GM18907 (cell line): ENCODE data around the gene IL17RD.

Source experiments
- ATAC-seq: cut with Tn5 transposase; IDR thresholded peaks from one replicate; pipeline ENCODE4 v1.9.1; 2021; ENCODE audit warnings: mild to moderate bottlenecking, moderate library complexity; ENCODE audit not compliant: unreplicated experiment

The IL17RD gene

DNA sequence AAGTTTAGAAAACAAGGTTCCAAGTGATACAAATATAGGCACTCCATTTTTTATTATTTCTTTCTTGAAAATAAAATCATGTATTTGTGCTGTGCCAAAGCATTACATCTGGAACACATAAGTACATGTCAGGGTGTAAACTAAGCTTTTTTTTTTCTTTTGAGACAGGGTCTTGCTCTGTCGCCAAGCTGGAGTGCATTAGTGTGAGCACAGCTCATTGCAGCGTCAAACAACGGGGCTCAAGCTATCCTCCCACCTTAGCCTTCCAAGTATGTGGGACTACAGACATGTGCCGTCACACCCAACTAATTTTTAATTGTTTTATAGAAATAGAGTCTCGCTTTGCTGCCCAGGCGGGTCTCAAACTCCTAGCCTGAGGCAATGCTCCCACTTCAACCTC, 95.7 kb downstream of the IL17RD start:
- ATAC-seq, result no peak

DNA sequence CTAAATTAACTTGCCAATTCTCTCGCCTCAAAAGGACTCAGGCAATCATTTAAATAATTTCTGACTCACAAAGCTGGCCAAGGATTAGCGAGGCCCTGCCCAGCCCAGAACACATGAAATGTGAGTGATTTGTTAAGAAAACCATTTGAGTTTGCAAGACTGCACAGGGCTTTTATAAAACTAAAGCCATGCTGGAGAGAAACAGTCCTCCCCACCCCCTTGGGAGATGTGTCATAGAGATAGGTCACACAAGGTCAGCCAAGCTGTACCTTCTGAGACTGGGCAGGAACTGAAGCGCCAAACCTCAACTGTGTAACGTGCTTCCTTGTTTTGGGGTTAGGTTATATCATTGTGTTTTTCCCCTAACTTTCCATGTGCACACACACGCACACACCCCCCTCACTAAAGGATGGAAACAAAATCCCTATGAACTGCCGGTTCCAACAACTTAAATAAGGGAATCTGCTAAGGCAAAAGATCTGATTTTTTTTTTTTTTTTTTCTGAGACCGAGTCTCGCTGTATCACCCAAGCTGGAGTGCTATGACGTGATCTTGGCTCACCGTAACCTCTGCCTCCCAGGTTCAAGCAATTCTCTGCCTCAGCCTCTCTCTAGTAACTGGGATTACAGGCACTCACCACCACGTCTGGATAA, 96.6 kb downstream of the IL17RD start:
- ATAC-seq, result peak; percentile 99

DNA sequence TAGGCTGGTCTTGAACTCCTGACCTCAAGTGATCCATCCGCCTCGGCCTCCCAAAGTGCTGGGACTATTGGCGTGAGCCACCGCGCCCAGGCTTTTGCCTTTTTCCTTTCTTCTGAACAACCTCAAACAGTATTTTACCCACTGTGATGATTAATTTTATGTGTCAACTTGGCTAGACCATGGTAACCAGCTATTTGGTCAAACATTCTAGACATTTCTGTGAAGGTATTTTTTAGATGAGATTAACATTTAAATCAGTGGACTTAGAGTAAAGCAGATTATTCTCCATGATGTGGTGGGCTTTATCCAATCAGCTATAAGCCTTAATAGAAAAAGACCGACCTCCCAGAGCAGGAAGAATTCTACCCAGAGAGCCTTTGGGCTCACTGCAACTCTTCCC, 98.7 kb downstream of the IL17RD start:
- ATAC-seq, result no peak

DNA sequence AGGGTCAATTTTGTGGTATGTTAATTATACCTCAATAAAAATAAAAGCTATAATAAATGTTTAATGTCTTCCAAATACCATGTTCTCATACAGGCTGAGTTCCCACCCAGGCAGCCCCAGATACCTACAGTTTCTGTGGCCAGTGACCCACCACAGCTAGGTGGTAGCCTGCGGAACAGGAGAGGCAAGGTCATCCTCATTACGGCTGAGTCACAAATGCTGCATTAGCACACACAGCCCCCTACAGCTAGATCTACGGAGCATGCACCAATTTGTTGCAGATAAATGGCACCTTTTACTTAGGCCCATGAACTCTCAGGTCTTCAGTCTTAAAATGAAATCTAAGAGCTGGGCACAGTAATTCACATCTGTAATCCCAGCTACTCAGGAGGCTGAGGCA, 99.6 kb downstream of the IL17RD start:
- no peak for ATAC-seq

DNA sequence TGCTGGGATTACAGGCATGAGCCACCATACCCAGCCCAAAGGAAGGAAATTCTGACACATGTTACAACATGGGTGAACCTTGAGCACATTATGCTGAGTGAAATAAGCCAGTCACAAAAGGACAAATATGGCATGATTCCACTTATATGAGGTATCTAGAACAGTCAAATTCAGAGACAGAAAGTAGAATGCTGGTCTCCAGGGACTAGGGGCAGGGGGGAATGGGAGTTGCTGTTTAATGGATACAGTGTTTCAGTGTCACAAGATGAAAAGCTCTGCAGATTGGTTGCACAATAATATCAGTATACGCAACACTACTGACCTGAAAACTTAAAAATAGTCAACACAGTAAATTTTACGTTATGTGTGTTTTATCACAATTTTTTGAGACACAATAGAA, 100.6 kb downstream of the IL17RD start:
- ATAC-seq, result no peak

DNA sequence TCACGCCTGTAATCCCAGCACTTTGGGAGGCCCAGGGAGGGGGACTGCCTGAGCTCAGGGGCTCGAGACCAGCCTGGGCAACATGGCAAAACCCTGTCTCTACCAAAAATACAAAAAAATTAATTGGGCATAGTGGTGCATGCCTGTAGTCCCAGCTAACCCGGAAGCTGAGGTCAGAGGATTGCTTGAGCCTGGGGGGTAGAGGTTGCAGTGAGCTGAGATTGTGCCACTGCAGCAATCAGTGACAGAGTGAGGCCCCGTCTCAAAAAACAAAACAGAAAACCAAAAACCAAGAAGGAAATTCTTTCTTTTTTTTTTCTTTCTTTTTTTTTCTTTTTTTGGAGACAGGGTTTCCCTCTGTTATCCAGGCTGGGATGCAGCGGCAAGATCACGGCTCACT, 101.2 kb downstream of the IL17RD start:
- no peak for ATAC-seq

DNA sequence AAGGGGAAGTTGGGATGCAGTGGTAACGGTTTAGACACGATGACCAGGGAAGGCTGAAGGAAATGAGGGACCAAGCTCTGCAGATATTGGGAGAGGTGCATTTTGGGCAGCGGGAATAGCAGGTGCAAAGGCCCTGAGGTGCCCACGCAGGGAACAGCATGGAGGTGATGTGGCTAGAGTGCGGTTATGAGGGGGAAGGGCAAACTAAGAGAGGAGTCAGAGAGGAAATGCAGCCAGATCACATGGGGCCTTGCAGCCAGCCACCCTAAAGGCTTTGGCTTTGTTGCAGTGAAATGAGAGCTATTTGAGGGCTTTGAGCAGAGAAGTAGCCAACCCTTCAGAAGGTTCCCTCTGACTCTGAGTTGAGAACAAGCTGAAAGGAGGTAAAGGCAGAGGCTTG, 102.1 kb downstream of the IL17RD start:
- ATAC-seq, result no peak

DNA sequence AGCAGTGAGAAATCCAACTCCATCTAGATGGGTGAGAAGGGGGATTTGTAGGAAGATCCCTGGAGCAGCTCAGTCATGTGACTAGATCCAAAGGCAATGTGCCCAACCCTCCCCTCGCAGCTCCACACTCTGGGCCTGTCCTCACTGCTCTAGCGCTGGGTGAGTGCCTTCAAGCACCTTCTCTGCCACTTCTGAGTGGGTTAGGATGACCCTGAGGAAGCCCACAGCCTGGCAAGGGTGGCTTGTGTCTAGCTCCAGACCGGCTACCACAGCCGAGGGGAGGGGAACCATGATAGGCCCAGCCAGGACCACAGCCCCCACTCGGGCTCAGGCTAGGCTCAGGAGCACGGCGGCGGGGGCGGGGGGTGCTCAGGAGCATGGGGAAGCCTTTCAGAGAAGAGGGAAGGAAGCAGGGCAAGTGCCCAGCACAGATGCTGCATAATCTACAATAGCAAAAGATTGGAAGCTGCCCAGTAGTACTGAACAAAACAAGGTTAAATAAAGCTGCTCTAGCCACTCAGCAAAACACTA, 103.0 kb downstream of the IL17RD start:
- no peak for ATAC-seq

DNA sequence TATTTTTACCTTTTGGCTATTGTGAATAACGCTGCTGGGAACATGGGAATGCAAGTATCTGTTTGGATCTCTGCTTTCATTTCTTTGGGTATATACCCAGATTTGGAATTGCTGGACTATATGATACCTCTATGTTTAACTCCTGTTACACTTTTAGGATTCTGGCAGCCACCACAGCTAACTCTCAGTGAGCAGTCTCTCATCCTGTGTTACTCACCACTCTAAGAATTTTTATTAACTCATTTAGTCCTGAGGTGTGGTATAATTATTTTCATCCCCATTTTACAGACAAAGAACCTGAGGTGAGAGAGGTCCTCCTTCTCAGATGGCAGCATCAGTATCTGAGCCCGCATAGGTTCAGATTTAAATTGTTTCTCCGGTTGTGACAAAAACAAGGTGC, 103.6 kb downstream of the IL17RD start:
- ATAC-seq, result no peak

DNA sequence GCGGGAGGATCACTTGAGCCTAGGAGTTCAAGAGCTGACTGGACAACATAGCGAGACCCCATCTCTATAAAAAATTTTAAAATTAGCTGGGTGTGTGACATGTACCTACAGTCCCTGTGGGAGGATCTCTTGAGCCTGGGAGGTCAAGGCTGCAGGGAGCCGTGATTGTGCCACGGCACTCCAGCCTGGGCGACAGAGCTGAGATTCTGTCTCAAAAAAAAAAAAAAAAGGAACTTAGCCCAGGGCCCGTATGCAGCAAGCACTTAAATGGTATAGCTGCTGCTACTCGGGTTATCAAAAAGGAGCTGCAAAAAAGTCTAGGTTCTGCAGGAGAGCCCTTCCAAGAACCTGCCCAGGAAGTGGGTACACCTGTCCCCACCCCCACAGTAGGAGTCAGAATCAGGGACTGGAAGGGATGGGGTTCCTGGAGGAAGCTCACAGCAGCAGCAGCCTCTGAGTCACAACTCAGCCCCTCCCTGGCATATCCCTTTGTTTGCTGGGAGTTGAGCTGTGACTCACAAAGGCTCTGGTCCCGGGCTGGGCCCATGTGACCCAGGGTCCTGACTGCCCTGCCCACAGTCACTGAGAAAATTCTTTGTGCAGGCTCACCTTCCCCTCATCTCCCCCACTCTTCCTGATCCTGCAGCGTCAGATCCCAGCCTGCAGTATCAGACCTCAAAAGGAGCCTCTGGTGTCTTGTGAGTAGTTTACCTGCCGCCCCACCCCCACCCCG, 104.9 kb downstream of the IL17RD start, which contains the start of gene SPATA12:
TSS of gene SPATA12 (plus strand) at position 576 of the 733 bp plus-strand sequence. CDS start 13,031 bp downstream, outside the sequence.
- no peak for ATAC-seq

DNA sequence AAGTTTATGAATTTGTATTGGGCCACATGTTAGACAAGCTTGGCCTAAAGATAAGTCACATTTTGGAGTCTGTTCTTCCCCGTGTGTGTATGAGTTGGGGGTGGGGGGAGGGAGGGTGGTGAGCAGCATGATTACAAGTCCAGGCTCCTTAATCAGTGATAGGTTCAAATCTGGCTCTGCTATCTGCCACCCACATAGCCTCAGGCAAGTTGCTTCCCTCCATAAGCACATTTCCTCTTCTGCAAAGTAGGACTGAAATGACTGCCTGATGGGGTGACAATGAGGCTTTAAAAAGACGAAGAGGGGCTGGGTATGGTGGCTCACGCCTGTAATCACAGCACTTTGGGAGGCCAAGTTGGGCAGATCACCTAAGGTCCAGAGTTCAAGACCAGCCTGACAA, 105.7 kb downstream of the IL17RD start:
- no peak for ATAC-seq

DNA sequence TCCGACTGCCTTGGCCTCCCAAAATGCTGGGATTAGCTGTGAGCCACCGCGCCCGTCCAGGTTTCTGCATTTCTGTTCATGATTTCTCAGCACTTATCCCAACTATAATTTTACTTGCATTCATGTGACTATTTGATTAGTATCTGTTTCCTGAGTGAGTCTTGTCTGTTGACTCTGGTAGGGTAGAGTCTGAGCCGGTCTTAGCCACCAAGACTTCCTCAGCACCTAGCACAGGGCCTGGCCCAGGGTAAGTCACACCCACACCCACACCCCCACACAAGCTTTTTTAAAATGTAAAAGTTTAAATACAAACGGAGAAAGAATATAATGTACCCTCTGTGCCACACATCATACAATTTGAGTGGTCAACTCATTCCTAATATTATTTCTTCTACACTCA, 107.8 kb downstream of the IL17RD start:
- ATAC-seq, result no peak

DNA sequence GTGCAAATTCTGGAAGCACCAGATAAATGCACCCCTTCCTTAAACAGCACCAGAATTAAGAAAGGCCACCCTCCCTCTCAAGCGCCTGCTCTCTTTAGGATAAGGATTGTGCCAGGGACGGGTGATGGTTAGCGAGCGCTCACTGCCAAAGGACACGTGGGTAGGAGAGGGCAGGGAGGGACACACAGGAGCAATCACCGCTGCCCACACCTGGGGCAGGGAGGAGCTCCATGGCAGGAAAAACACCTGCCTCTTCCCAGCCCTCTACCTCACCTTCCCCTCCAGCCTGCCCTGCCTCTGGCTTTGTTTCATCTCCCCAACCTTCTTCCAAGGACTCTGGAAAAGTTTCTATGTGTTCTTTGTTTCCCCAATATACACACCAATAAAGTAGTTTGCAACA, 112.0 kb downstream of the IL17RD start:
- no peak for ATAC-seq

DNA sequence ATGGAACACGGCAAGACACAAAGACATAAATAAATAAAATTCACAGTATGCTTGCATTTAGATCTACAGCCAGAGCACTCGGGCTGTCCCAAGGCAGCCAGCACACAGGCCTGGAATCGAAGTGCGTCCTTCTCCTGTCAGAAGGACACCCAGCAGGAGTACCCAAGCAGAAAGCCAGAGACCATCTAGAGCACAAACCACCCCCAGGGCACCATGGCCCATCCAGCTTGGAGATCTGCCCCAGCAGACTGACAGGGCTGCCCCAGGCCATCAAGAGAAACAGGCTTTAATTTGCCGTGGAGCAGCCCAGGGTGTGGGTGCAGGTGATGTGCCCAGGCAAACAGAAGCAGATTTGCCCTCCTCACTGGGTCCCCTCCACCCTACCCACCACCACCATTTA, 112.5 kb downstream of the IL17RD start:
- no peak for ATAC-seq

DNA sequence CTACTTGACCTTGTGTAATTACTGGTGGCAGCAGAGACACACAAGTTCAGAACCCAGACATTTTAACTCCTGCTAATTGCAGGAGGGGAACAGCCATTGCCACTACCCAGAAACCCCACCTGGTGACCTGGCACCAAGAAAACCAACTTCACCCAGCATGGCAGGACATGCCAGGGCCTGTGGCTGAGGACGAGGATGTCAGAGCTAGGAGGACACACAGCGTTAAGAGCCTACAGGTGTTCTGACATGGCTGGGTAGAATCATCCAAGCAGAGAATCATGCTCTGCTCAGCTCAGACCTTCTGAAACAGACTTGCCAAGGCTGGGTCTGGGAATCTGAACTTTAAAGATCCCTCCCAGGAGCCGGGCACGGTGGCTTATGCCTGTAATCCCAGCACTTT, 116.4 kb downstream of the IL17RD start:
- no peak for ATAC-seq

DNA sequence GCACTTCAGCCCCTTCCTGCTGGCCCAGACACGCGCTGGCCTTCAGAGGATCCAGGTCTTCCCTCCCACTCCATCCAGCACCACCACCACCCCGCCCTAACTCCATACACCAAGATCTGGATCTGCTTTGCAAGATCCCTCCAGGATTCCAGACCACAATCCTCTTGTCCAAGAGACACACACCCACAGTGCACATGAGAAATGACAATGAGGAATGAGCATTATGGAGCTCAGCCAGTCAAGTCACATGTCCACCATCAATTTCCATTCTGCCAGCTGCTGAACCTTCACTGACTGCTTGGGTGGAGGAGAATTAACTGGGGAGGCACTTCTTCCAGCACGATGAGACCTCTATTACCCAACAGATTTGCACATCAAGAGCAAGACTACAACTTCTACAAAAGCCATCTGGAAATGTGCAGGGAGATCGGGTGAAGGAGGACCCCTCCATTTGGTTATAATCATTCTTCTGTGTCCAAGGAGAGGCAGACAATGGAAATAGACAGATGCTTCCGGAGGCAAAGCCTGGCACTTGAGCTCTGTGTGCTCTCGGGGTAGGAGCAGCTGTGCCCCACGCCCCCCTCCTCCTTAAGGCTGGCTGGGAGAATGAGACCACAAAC, 117.0 kb downstream of the IL17RD start:
- ATAC-seq, result no peak

DNA sequence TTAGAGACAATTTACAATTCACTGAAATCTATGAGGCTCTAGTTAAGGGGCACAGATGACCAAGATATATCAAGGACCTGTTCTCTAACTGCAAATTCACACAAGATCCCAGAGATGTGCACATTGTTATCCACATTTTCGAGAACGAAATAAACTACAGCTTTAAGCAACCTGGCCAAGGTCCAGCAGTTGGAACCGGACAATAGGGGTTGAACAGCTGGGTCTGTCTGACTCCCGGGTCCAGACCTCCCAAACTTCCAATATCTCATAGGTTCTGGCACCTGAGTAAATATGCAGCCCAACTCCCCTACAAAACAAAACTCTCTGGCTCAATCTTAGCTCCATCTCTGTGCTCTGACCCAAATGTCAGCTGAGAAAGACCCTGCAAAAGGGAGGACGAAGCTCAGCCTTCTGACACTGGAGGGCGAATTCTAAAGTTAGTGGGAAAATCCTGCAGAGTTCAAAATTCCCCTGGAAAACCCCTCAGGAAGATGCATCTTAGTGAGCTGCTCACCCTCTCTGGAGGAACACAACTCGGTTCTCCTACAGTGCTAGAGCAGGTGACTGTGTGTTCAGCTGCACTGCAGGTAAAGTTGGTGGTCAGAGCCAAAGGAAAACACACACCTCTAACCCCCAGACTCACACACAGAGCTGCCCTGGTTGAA, 118.9 kb downstream of the IL17RD start:
- ATAC-seq, result no peak

DNA sequence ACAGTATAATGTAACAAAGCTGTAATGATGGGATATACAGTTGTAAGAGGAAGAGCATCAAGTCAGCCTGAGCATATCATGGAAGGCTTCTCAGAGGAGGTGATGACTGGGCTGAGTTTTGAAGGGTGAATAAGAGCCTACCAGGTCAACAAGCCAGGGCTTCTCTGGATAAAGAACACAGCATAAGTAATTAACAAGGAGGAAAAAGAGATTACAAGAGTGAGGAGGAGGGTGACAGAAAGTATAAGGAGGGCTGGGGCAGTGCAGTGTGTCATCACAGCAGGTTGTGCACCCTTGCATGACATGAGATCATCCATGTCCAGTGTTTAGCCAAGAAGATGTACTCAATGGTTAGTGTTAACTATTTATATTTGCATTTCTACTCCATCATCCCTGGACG, 121.6 kb downstream of the IL17RD start:
- no peak for ATAC-seq

DNA sequence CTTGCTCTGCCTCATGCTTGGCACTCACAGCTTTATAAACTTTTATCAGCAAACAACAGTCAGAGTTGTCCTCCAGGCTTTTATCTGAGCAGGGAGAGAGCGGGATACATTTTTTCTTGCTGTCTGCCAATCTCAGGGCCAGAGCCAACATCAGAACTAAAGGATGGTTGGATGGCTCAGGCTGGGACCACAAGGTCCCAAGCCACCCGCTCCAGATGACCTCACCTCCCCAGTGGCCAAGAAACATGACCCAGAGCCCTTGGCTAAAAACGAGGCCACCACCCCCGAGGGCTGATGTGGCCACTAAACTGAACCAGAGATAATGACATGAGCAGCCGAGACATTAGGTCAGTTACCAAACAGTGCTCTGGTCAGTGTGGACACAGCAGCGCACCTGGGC, 123.5 kb downstream of the IL17RD start:
- no peak for ATAC-seq
